GM21576 (cell line): ENCODE measurements around the gene RAB1B.
"Not testable (repeated sequence)": the region's sequence is repeated elsewhere in the genome, so short reads cannot be mapped to it uniquely, and the experiment has no call there.

Experiments used
- ATAC-seq: cut with Tn5 transposase; IDR thresholded peaks from one replicate; pipeline ENCODE4 v1.9.1; 2021; ENCODE audit warnings: mild to moderate bottlenecking, moderate library complexity; ENCODE audit not compliant: unreplicated experiment

Gene RAB1B

GRCh38 chr11:66317723-66318599 lies 49.5 kb downstream of the RAB1B start:
- no peak for ATAC-seq

- ATAC-seq = no peak
Measured at GRCh38 chr11:66318600-66318970, 50.1 kb downstream of the RAB1B start.

GRCh38 chr11:66320289-66320688 lies 51.9 kb downstream of the RAB1B start:
- ATAC-seq = not testable (repeated sequence)

GRCh38 chr11:66320748-66321147 lies 52.3 kb downstream of the RAB1B start:
- not testable (repeated sequence) for ATAC-seq

- no peak for ATAC-seq
Measured at GRCh38 chr11:66321606-66322005, 53.2 kb downstream of the RAB1B start.

- no peak for ATAC-seq
Measured at GRCh38 chr11:66322732-66323427, 54.4 kb downstream of the RAB1B start.

GRCh38 chr11:66323684-66324083 lies 55.2 kb downstream of the RAB1B start:
- no peak for ATAC-seq

- no peak for ATAC-seq
Measured at GRCh38 chr11:66324664-66325063, 56.2 kb downstream of the RAB1B start.

GRCh38 chr11:66325263-66325671 lies 56.8 kb downstream of the RAB1B start:
- ATAC-seq = no peak

GRCh38 chr11:66326261-66327111 lies 58.0 kb downstream of the RAB1B start:
- ATAC-seq = no peak
